ENCODE results near the gene EHD3.

- TF ChIP-seq ELK1 (IDR thresholded peaks at IDR 0.05; ENCODE audit: low read depth, low read length) (no peak), ATF2 (IDR thresholded peaks at IDR 0.05; ENCODE audit: low read length) (no peak), POLR2A (IDR thresholded peaks at IDR 0.05; ENCODE audit: low read depth, low read length) (no peak), BRCA1 (IDR thresholded peaks at IDR 0.05; ENCODE audit: low read depth, low read length) (no peak), CREB1 (IDR thresholded peaks at IDR 0.05; ENCODE audit: low read depth) (no peak), EZH2 (IDR thresholded peaks at IDR 0.05; ENCODE audit: borderline replicate concordance, control insufficient read depth, low read depth, low read length) (no peak)
- TF ChIP-seq, protein P1, sequence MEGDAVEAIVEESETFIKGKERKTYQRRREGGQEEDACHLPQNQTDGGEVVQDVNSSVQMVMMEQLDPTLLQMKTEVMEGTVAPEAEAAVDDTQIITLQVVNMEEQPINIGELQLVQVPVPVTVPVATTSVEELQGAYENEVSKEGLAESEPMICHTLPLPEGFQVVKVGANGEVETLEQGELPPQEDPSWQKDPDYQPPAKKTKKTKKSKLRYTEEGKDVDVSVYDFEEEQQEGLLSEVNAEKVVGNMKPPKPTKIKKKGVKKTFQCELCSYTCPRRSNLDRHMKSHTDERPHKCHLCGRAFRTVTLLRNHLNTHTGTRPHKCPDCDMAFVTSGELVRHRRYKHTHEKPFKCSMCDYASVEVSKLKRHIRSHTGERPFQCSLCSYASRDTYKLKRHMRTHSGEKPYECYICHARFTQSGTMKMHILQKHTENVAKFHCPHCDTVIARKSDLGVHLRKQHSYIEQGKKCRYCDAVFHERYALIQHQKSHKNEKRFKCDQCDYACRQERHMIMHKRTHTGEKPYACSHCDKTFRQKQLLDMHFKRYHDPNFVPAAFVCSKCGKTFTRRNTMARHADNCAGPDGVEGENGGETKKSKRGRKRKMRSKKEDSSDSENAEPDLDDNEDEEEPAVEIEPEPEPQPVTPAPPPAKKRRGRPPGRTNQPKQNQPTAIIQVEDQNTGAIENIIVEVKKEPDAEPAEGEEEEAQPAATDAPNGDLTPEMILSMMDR (IDR thresholded peaks at IDR 0.05 in 2 of 3, conservative IDR thresholded peaks at IDR 0.05 in 1 of 3; ENCODE audit: control insufficient read depth in 2 of 3, extremely low read depth in 1 of 3, insufficient read depth in 1 of 3, low read depth in 3 of 3, low read length in 3 of 3): no peak
Measured at GRCh38 chr2:31187166-31187565, 46.8 kb upstream of the EHD3 start.
